Left ventricle myocardium superior (tissue), 1 donor: ENCODE measurements around the gene CROCC2. TPM values are rescaled to one million over a fixed set of nuclear protein-coding genes. Genes with fewer than 3 reads are reported as not detected.

ENCODE experiments used
- ATAC-seq: fragments of 200-7000 bp; cut with Tn5 transposase; one replicate; pipeline ENCODE4 v1.9.1; 2020; ENCODE audit warnings: mild to moderate bottlenecking, moderate library complexity
- DNase-seq: peaks from one replicate; pipeline ENCODE4 v3.0.0-alpha.2; 2020
- intact Hi-C: fragments of 100-400 bp; cut with micrococcal nuclease; formaldehyde crosslinking; loops from one replicate; pipeline ENCODE4 v1.11.0; 2022
- total RNA-seq: library from RNA; stranded (reverse); fragmentation: NEBNext Ultra II Directional; extraction: Animal tissue kit (Norgen Biotek cat#: 25700); gene quantifications from one replicate; pipeline ENCODE4 v1.2.1, GENCODE V29; 2021
- donor health status: DM: no; HTN: yes; CAD: no; lungs with severe emphysema.

The CROCC2 gene
- total RNA-seq, 1 donor from 2014 or later = not detected

DNA sequence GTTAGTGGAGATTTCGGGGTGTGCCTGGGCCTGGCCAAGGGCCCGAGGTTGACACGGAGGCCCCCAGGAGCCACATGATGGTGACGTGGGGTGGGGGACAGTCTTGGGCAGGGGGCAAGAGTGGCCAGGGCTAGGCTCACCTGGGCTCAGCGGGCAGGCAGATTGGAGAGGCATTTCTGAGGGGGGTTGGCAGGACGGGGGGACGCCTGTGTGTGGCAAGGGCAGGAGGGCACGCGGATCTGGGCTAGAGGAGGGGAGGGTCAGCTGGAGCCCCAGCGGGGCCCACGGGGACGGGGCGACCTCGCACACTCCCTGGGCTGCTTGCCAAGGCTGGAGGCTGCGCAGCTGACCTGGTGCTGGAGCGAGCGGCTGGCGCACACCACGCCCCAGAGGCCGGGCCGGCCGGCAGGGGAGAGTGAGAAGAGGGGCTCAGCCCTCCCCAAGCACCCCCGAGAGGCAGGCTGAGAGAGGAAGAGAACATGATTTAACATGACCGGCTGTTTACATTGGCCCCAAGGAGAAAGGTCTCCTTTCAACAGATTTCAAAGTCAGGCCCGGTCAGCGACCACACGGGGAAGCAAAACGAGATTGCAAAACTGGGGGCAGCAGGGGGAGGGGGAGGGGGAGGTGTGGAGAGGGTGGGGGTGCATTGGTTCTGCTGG lies 54.3 kb downstream of the CROCC2 start:
- peak; percentile 77 for ATAC-seq
- intact Hi-C loops = no loop called here
- DNase-seq = peak; percentile 82

DNA sequence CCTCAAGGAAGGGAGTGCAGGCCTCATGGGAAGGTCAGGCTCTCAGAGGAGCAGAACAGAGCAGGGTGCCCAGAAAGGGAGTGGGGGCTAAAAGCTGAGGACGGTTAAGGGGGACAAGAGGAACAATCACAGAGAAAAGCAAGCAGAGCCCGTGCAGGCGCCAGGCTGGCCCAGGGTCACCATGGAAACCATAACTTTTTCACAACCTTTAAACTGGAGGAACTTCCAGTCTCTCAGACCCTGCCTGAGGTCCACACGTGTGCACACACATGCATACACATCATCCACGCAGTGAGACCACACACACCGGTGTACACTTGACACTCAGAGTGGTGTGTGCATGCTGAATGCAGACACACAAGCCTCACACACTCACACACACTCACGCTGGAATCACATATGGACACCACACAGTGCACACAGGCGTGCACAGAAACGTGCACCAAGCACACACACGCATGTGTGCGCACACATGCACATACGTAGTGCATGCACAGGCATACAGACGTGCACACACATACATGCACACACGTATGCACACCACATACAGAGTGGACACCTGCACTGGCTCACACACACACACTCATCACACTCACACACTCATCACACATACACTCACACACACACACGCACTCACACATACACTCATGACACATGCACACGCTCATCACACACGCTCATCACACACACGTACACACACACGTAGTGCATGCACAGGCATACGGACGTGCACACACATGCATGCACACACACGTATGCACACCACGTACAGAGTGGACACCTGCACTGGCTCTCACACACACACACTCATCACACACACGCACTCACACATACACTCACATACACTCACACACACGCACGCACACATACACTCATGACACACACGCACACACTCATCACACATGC lies 55.1 kb downstream of the CROCC2 start:
- DNase-seq (peak; percentile 28), ATAC-seq (peak; percentile 2)
- intact Hi-C loops = no loop called here

- DNase-seq = no peak
- no peak for ATAC-seq
- intact Hi-C loops = no loop called here
These were observed 55.8 kb downstream of the CROCC2 start for GRCh38 chr2:240961910-240962299.

DNA sequence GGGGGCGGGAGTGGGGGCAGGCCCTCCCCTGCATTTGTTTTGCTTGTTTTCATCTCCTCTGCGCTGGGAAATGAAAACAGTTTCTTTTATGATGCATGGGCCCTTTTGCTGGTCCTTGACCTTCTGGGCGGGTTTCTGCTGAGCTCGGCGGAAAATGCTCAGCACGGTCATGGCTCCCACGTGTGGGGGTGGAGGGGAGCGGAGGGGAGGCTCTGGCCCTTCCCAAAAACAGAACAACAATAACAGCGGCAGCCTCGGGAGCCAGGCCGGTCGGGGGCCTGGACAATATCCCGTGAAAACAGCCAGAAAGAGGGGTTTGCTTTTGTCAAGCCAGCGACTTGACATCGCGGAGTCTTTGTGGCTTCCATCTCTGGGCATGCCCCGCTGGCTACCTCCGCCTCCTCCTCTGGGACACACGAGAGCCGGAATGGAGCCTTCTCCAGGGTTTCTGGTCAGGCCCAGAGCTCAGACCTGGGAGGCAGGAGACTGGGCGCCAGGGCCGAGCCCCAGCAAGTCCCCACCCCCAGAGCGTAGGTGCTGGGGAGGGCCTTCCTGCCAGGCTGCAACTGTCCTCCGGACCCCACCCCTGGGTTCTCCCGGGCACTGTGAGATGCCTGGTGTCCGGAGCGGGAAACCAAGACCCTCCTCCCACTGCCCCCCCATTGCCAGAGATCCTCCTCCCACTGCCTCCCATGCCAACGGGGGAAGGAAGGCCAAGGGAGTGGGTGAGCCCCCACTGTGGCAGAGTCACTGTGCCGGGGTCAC lies 56.3 kb downstream of the CROCC2 start:
- intact Hi-C loops = no loop called here
- ATAC-seq (no peak), DNase-seq (peak; percentile 61)

- intact Hi-C loops = no loop called here
- ATAC-seq = no peak
- peak; percentile 23 for DNase-seq
These were observed 57.1 kb downstream of the CROCC2 start for GRCh38 chr2:240963065-240963867.

DNA sequence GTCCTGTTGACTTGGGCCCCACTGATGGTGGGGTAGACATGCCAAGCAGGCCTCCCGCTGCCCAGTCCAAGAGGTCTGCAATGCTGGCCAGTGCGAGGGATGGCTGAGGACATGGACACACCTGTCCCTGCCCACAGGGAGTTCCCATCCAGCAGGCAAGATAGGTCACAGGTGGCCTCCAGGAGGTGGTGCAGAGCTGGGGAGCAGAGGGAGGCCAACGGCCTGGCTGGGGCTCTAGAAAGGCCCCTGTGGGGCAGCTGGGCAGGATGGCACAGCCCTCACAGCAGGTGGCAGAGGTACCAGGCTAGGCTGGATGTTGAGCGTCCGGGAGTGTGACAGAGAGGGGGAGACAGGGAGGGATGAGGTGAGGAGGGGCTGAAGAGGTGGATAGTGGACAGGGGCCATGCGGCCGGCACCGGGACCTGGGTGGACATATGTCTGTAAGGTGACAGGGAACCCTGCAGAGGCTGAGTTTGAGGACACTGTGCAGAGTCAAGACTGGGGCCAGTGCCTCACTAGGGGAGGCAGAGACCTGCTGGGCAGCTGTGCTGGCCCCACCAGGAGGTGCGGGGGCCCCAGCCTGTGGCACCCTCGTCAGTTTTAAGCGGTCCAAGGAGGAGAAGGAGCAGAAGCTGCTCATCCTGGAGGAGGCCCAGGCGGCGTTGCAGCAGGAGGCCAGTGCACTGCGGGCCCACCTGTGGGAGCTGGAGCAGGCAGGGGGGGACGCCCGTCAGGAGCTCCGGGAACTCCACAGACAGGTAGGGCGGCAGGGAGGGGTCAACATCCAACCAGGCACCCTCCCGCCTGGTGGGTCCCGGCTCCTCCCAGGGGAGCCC lies 58.0 kb downstream of the CROCC2 start:
- intact Hi-C loops = no loop called here
- DNase-seq (peak; percentile 20), ATAC-seq (no peak)

DNA sequence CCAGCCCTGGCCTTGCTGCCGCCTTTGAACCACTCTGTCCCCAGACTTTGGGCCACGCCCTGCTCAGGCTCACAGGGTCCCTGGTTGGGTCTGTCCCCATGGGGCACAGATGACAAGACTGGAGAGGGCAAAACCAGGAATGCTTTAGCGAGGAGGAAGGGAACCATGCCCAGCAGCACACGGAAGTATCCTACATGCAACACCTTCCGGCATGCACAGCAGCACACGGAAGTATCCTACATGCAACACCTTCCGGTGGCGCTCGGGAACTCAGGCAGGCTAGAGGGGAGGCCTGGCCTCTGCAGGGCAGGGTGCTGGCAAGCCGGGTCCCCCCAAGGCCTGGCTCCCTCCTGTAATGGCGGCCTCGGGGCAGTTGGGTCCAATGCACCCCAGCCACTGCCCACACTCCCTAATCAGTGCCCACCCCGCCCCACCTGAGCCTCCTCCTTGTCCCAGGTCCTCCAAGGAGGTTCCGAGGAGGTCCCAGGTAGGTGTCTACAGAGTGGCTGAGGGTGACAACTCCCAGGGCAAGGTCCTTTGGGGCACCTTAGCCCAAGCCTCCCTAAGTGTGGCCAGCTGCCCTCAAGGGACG lies 58.7 kb downstream of the CROCC2 start:
- no peak for DNase-seq

DNA sequence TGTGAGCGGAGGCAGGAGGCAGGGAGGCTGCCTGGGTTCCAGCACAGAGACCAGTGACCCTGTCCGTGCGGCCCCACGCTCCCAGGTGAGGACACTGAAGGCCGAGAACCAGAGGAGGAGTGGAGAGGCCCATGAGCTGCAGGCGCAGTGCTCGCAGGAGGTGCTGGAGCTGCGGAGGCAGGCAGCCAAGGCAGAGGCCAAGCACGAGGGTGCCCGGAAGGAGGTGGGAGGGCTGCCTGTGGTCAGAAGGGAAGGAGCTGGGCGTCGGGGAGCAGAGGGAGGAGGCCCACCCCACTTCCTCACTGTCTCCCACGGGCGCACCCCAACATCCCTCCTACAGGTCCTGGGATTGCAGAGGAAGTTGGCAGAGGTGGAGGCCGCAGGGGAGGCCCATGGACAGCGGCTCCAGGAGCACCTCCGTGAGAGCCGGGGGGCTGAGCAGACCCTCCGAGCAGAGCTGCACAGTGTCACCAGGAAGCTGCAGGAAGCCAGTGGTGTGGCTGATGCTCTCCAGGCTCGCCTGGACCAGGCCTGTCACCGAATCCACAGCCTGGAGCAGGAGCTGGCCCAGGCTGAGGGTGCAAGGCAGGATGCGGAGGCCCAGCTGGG lies 59.3 kb downstream of the CROCC2 start:
- peak; percentile 46 for DNase-seq
- ATAC-seq = peak; percentile 16
- intact Hi-C loops = no loop called here

More for the DNA sequence above, 58.7 kb downstream of the CROCC2 start:
- no peak for ATAC-seq
- intact Hi-C loops = no loop called here

- intact Hi-C loops = no loop called here
- peak; percentile 19 for DNase-seq
These were observed 59.8 kb downstream of the CROCC2 start for GRCh38 chr2:240965905-240966456.

DNA sequence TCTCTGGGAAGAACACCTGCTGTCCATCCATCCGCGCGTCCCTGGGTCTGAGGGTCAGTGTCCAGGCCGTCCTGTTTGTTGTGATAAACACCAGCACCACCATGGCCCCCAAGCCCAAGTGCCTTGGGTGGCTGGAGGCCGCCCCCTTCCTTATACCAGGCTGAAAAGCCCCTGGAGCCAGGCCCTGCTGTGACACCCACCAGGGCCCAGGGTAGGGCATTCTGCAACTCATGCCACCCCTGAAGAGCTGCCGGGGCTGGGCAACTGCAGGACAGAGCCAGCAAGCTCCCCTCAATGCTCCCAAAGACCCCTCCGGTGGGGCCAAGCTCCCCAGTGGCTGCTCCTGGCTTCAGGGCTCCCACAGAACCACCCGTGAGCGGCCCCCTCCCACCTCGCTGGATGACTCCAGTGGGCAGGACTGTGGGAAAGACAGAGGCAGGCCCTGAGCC lies 60.3 kb downstream of the CROCC2 start:
- intact Hi-C loops = no loop called here
- DNase-seq (peak; percentile 23), ATAC-seq (no peak)

More at GRCh38 chr2:240965905-240966456, 59.8 kb downstream of the CROCC2 start:
- ATAC-seq = no peak

DNA sequence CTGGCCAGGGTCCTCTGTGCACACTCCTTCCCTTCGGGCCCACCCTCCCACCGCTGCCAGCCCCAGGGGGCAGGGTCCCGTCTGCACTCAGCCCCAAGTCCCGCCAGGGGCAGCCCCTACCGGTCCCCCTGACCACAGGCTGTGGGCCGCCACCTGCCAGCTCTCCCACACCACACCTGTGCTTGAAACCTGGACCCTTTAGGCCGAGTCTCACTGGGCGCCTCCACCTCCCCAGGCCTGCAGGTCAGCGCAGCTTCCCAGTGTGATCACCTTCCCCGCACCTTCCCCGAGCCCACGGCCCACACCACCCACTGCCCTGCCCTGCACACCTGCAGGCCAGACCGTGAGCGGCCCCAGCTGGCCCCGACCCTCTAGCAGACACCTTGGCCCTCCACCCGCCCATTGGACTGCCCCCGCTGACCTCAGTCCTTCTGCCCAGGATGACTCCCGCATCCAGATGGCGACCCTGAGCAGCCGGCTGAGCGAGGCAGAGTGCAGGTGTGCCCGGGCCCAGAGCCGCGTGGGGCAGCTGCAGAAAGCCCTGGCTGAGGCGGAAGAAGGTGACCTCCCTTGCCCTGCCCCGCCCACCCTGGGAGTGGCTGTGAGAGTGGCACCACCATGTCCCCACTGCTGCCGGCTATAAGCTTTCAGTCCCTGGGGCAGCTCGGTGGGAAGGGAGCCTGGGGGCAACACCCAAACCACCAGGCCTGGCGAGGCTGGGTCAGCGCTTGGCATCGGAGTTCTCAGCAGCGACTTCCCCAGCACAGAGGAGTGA lies 61.0 kb downstream of the CROCC2 start:
- intact Hi-C loops = no loop called here
- DNase-seq (peak; percentile 23), ATAC-seq (no peak)

- intact Hi-C loops = no loop called here
- DNase-seq (peak; percentile 23), ATAC-seq (no peak)
These were observed 61.8 kb downstream of the CROCC2 start for GRCh38 chr2:240967681-240968621.

- peak; percentile 88 for ATAC-seq
- DNase-seq = peak; percentile 81
- intact Hi-C loops = no loop called here
These were observed 62.8 kb downstream of the CROCC2 start for GRCh38 chr2:240968731-240969624.

DNA sequence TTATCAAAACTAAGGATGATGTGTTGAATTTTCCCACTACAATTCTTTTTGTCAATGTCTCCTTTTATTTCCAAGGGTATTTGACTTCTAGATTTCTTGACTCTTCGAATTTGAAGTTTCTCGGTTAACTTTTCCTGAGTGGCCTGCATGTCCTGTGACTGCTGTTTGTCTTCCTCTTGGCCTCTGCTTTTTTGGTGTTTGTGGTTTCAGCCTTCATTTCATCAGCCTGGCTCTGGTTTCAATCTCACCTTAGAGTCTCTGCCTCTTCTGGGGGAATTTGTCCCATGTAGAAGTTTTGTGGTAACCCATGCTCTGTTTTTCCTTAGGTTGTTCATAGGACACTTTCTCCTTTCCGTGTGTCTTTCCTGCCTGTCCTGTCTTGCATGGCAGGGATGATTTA lies 64.0 kb downstream of the CROCC2 start:
- intact Hi-C loops = no loop called here
- DNase-seq (no peak), ATAC-seq (no peak)
